ENCODE results near the gene SMPDL3A. TPM values are rescaled to one million over a fixed set of nuclear protein-coding genes. Genes with fewer than 3 reads are reported as not detected.

The SMPDL3A gene
- total and polyA plus RNA-seq, 9 of the 15 experiments (the other 6 are each of a cell fraction or from before 2014, with no cell fraction given): 0.14 to 0.91 (median 0.54) TPM

GRCh38 chr6:122778985-122779661 is 9.9 kb upstream of the SMPDL3A start:
- no peak for TF ChIP-seq ZNF217 (CRISPR knock-in tag; IDR thresholded peaks at IDR 0.05)
- no peak for TF ChIP-seq TAF9B (IDR thresholded peaks at IDR 0.05; ENCODE audit: partially characterized antibody)
- TF ChIP-seq E2F5 (CRISPR knock-in tag; IDR thresholded peaks at IDR 0.05): no peak
- under 1% methylated on average over 13 of the region's 13 CpGs for WGBS (ENCODE audit: insufficient coverage, low coverage, missing lambda C conversion rate)
- H3K4me3 ChIP-seq: no peak overlapping the region
- no peak overlapping the region for H2AFZ ChIP-seq (ENCODE audit: low read depth, low read length)
- H3K9ac ChIP-seq (ENCODE audit: insufficient read depth in 1 of 2, low read depth in 2 of 2, low read length in 2 of 2): no peak overlapping the region
- intact Hi-C loops (cut with micrococcal nuclease) (no loop called here), in situ Hi-C loops (cut with MboI) (no loop called here)
- DNase-seq (ENCODE audit: extremely low read depth in 1 of 4, low spot score in 3 of 4) (no peak), FAIRE-seq (no peak), ATAC-seq (no peak; the same call in 2 of the 3 replicates)
- no peak overlapping the region for H3K4me2 ChIP-seq (ENCODE audit: insufficient read depth, low read length)
- no peaks in the 10 kb centered on the region for H3K9me1 ChIP-seq (ENCODE audit: control insufficient read depth, insufficient read depth, low read length)
- no peak overlapping the region for H3K27ac ChIP-seq (ENCODE audit: extremely low read depth, low read depth, low read length)
- peaks cover 0 to 8% of the 10 kb centered on the region in 2 experiments; a peak in 2 of 5 replicates for H3K27me3 ChIP-seq (ENCODE audit: control insufficient read depth in 2 of 2, insufficient read depth in 2 of 2, low read length in 2 of 2)
- no peaks in the 10 kb centered on the region for H3K79me2 ChIP-seq (ENCODE audit: control insufficient read depth, insufficient read depth, low read length)
- no peaks in the 10 kb centered on the region for H3K9me3 ChIP-seq (replicated peaks; ENCODE audit: control insufficient read depth, insufficient read depth, low read depth, low read length)
- H3K36me3 ChIP-seq (ENCODE audit: control insufficient read depth, insufficient read depth, low read length): no peaks in the 10 kb centered on the region
- ChIA-PET POLR2A (interaction anchor here (0.6 kb wide), 1 partner anchor 46 kb away, joined by 3 read pairs; no protein-coding TSS in a partner anchor), CTCF (ENCODE audit: low intra/inter-chr PET ratio) (no interaction called here)
- H3K4me1 ChIP-seq (replicated peaks in 1 of 2; ENCODE audit: control insufficient read depth in 2 of 2, insufficient read depth in 2 of 2, low read length in 2 of 2): no peaks in the 10 kb centered on the region
- BruUV-seq (replicated peaks): no TSS peak
- no peaks in the 10 kb centered on the region for H4K20me1 ChIP-seq (replicated peaks; ENCODE audit: control insufficient read depth, insufficient read depth, low read length)

DNA sequence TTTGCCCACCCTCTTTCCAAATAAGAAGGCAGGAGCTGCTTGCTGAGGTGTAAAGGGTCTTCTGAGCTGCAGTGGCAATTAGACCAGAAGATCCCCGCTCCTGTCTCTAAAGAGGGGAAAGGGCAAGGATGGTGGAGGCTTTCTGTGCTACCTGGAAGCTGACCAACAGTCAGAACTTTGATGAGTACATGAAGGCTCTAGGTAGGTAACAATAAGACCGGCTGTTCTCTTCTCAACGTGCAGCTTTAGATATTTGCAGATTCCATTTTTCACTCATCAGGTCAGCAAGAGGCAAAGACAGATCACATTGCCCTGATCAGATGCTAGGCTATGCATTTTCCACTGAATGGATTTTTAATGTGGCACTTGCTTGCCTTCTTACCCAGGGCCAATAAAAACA is 9.4 kb upstream of the SMPDL3A start, which contains the start of gene FABP7:
Gene FABP7, plus strand, starts transcription at position 50 of the 400 bp plus-strand sequence. Its CDS starts 79 bp downstream, at position 129.
- TF ChIP-seq SAP30 (IDR thresholded peaks at IDR 0.05; ENCODE audit: borderline replicate concordance, insufficient read depth, low read depth, low read length, poor library complexity, severe bottlenecking) (no peak), ZBTB8A (IDR thresholded peaks at IDR 0.05; ENCODE audit: partially characterized antibody) (no peak), RBM22 (IDR thresholded peaks at IDR 0.05; ENCODE audit: low read depth, low read length, poor library complexity, severe bottlenecking) (no peak), PHF8 (IDR thresholded peaks at IDR 0.05; ENCODE audit: borderline replicate concordance, low read length) (no peak), ZNF592 (IDR thresholded peaks at IDR 0.05) (no peak)
- 0% methylated on average over 3 of the region's 3 CpGs for WGBS (ENCODE audit: insufficient coverage, low coverage, missing lambda C conversion rate)
- DNase-seq (ENCODE audit: extremely low read depth in 1 of 4, low spot score in 3 of 4) (no peak), FAIRE-seq (no peak), ATAC-seq (no peak)
- Histone ChIP-seq H3K9me3 (replicated peaks; ENCODE audit: control insufficient read depth, insufficient read depth, low read depth, low read length) (no peaks in the 10 kb centered on the region), H2AFZ (ENCODE audit: low read depth, low read length) (no peak within 1 kb of the TSS), H3K27me3 (ENCODE audit: control insufficient read depth in 2 of 2, insufficient read depth in 2 of 2, low read length in 2 of 2) (peaks cover 0 to 8% of the 10 kb centered on the region in 2 experiments; a peak in 2 of 5 replicates), H3K9me1 (ENCODE audit: control insufficient read depth, insufficient read depth, low read length) (no peaks in the 10 kb centered on the region), H3K4me2 (ENCODE audit: insufficient read depth, low read length) (no peak within 1 kb of the TSS), H4K20me1 (replicated peaks; ENCODE audit: control insufficient read depth, insufficient read depth, low read length) (no peaks in the 10 kb centered on the region), H3K4me1 (replicated peaks in 1 of 2; ENCODE audit: control insufficient read depth in 2 of 2, insufficient read depth in 2 of 2, low read length in 2 of 2) (no peaks in the 10 kb centered on the region), H3K36me3 (ENCODE audit: control insufficient read depth, insufficient read depth, low read length) (no peaks in the 10 kb centered on the region), H3K9ac (ENCODE audit: insufficient read depth in 1 of 2, low read depth in 2 of 2, low read length in 2 of 2) (no peak within 1 kb of the TSS), H3K79me2 (ENCODE audit: control insufficient read depth, insufficient read depth, low read length) (no peaks in the 10 kb centered on the region), H3K27ac (ENCODE audit: extremely low read depth, low read depth, low read length) (no peak within 1 kb of the TSS), H3K4me3 (no peak within 1 kb of the TSS)
- CTCF ChIA-PET (ENCODE audit: low intra/inter-chr PET ratio): no interaction called here
- intact Hi-C loops (cut with micrococcal nuclease) (no loop called here), in situ Hi-C loops (cut with MboI) (no loop called here)
- POLR2A ChIA-PET: interaction anchor here (0.6 kb wide), 1 partner anchor 46 kb away, joined by 3 read pairs; no protein-coding TSS in a partner anchor
- BruUV-seq (replicated peaks): no TSS peak
